A673 (cell line): ENCODE results near the gene MYO1D. TPM values are rescaled to one million over a fixed set of nuclear protein-coding genes. Genes with fewer than 3 reads are reported as not detected.

Experiments
- BruUV-seq: library from RNA; stranded (reverse); fragments of 400-500 nt; replicated peaks from 2 replicates; lab custom pipeline; 2021; lab: Mats Ljungman, UMichigan
- CTCF ChIA-PET: fragments of 300-600 bp; sonication (Branson Sonifier 250); formaldehyde crosslinking; loops from one replicate; lab custom pipeline; 2022; ENCODE audit warnings: antibody characterized with exemption; lab: Charles Lee
- POLR2A ChIA-PET: fragments of 300-600 bp; sonication (Branson Sonifier 250); formaldehyde crosslinking; loops from one replicate; lab custom pipeline; 2022; ENCODE audit warnings: antibody characterized with exemption; ENCODE audit not compliant: low non-redundant PET; lab: Charles Lee
- DNase-seq: peaks from one replicate; pipeline ENCODE4 v3.0.0-alpha.2; 2015; ENCODE audit warnings: low spot score
- H3K27ac ChIP-seq: fragments of 200-600 bp; sonication (generic); 2 replicates; pipeline ENCODE4 v1.5.1; 2016; ENCODE audit warnings: mixed run types, low read depth, mild to moderate bottlenecking, mixed read lengths, antibody characterized with exemption, low read length; ENCODE audit not compliant: poor library complexity, severe bottlenecking
- H3K27me3 ChIP-seq: fragments of 200-600 bp; sonication (generic); replicated peaks from 2 replicates; pipeline ENCODE4 v1.6.1; 2017; ENCODE audit warnings: mixed run types, low read depth, mild to moderate bottlenecking, mixed read lengths, antibody characterized with exemption, low read length; ENCODE audit not compliant: insufficient read depth, poor library complexity
- H3K36me3 ChIP-seq: fragments of 200-600 bp; sonication (generic); 2 replicates; pipeline ENCODE4 v1.6.1; 2016; ENCODE audit warnings: mixed run types, mild to moderate bottlenecking, mixed read lengths, antibody characterized with exemption, low read length; ENCODE audit not compliant: insufficient read depth, poor library complexity, severe bottlenecking
- H3K4me1 ChIP-seq: fragments of 200-600 bp; sonication (generic); 2 replicates; pipeline ENCODE4 v1.6.1; 2017; ENCODE audit warnings: mixed run types, mild to moderate bottlenecking, mixed read lengths, antibody characterized with exemption, low read length; ENCODE audit not compliant: insufficient read depth, poor library complexity, severe bottlenecking
- H3K4me3 ChIP-seq: fragments of 200-600 bp; sonication (generic); 2 replicates; pipeline ENCODE4 v1.5.1; 2016; ENCODE audit warnings: low read depth, mixed run types, mild to moderate bottlenecking, mixed read lengths, low read length; ENCODE audit not compliant: poor library complexity, severe bottlenecking
- H3K9me3 ChIP-seq: fragments of 200-600 bp; sonication (generic); 2 replicates; pipeline ENCODE4 v1.6.1; 2016; ENCODE audit warnings: mixed run types, low read depth, mild to moderate bottlenecking, mixed read lengths, antibody characterized with exemption, low read length; ENCODE audit not compliant: poor library complexity, severe bottlenecking
- CTCF ChIP-seq: fragments of 300-800, 200-600 bp; sonication (generic); conservative IDR thresholded peaks from 2 replicates; pipeline ENCODE4 v1.5.1; 2017; ENCODE audit warnings: low read depth, mild to moderate bottlenecking, antibody characterized with exemption, low read length, moderate library complexity, mixed read lengths
- EZH2 ChIP-seq: fragments of 200-600 bp; sonication (generic); IDR thresholded peaks from 2 replicates; pipeline ENCODE4 v1.6.1; 2017; ENCODE audit warnings: borderline replicate concordance, low read depth, mild to moderate bottlenecking, mixed read lengths, antibody characterized with exemption, low read length; ENCODE audit not compliant: poor library complexity, severe bottlenecking
- intact Hi-C: fragments of 100-400 bp; cut with micrococcal nuclease; formaldehyde crosslinking; loops from one replicate; pipeline ENCODE4 v1.10.0; 2022; ENCODE audit not compliant: unreplicated experiment
- total RNA-seq: library from RNA; stranded (reverse); gene quantifications from 2 replicates; pipeline ENCODE4 v1.2.3, GENCODE V29; 2021

Gene MYO1D
- total RNA-seq, 1 experiment from 2014 or later, result 10.4 TPM

- Histone ChIP-seq H3K4me1 (peaks cover 11% of the 10 kb centered on the region), H3K9me3 (no peaks in the 10 kb centered on the region), H3K36me3 (peaks cover 20% of the 10 kb centered on the region), H3K4me3 (peak overlapping the region; percentile 87), H3K27ac (peak overlapping the region; percentile 94), H3K27me3 (no peaks in the 10 kb centered on the region)
- ChIA-PET CTCF (no interaction called here), POLR2A (interaction anchor here (0.7 kb wide), 2 partner anchors 40 to 67 kb away, joined by 4 read pairs; no protein-coding TSS in a partner anchor)
- BruUV-seq, result no TSS peak
- intact Hi-C loops, result loop anchor here (10.0 kb wide), 1 partner anchor 90 kb away; the partner anchor contains the start of gene ZNF207
- peak; percentile 26 for DNase-seq
- TF ChIP-seq EZH2 (no peak), CTCF (no peak)
These were observed 431.9 kb downstream of the MYO1D start for GRCh38 chr17:32445074-32445415.

DNA sequence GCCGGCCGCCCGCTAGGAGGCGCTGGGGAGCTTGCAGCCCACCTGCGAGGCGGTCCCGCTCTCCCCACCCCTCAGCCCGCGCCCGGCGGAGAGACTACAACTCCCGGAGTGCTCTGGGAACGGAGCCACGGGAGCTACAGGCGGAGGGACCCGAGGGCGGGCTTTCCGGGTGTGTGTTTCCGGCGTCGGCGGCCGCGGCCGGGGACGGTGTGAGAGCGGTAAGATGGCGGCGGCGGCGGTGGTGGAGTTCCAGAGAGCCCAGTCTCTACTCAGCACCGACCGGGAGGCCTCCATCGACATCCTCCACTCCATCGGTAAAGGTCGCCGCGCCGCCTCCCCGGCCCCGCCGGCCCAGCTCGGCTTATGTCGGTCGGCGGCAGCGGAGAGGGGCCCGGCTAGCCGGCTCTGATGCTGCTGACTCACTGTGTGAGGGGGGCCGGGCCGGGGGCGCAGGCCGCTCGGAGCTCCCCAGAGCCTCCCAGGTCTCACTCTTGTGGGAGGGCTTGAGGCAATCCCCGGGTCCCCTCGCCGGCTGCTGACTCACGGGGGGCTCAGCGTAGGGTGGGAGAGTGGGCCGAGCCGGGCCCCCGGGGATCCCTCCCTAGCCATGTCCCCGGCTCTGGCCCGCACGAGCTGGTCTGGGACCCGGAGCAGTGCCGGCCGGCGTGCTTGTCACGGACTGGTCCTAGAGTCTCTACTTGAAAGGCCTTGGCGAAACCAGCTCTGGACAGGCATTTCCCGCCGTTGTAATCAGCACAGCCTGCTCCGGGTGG is 432.4 kb downstream of the MYO1D start, which contains the start of gene PSMD11:
TSS of gene PSMD11 (plus strand) at position 210 of the 773 bp plus-strand sequence. CDS start at position 224, 14 bp downstream.
- intact Hi-C loops, result loop anchor here (10.0 kb wide), 1 partner anchor 90 kb away; the partner anchor contains the start of gene ZNF207
- peaks cover 11% of the 10 kb centered on the region for H3K4me1 ChIP-seq
- H3K9me3 ChIP-seq, result no peaks in the 10 kb centered on the region
- peak within 1 kb of the TSS; percentile 87 for H3K4me3 ChIP-seq
- H3K36me3 ChIP-seq, result peaks cover 16% of the 10 kb centered on the region
- ChIA-PET CTCF (interaction anchor here (0.7 to 1.2 kb wide), 4 partner anchors 18 to 433 kb away, joined by 3 to 4 read pairs (median 4); partner anchors contain the start of gene CDK5R1), POLR2A (interaction anchor here (0.6 to 0.7 kb wide), 4 partner anchors 30 to 145 kb away, joined by 3 to 7 read pairs (median 4); no protein-coding TSS in a partner anchor)
- peak within 1 kb of the TSS; percentile 94 for H3K27ac ChIP-seq
- no peaks in the 10 kb centered on the region for H3K27me3 ChIP-seq
- peak; percentile 95 for DNase-seq
- TSS peak; percentile 61 for BruUV-seq
- no peak for TF ChIP-seq EZH2
- peak; percentile 87; the same call in 1 of the 2 replicates for TF ChIP-seq CTCF

DNA sequence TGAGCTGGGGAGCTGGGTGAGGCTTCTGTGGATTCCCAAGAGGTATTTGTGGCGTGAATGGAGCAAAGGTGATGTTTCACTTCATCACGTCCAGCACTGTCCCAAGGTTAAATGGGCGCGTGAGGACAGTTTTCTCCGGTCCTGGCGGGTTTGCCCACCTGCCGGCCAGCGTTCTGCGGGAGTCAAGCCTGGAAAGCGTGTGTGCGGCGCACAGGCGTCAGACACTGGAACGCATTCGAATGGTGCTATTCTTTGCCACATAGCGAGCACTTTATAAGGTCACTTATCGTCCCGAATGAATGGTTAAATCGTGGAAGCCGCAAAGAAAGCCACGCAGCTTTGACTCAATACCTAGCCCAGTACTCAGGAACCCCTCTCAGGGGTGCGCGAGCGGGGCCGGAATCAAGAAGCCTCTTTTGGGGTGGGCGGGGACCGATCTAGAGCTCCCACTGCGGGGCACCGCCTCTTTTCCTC is 433.1 kb downstream of the MYO1D start:
- POLR2A ChIA-PET, result interaction anchor here (0.6 to 0.7 kb wide), 2 partner anchors 30 to 38 kb away, joined by 3 to 5 read pairs; no protein-coding TSS in a partner anchor

More for the DNA sequence above, 433.1 kb downstream of the MYO1D start:
- TF ChIP-seq CTCF (no peak; the same call in 1 of the 2 replicates), EZH2 (no peak)
- intact Hi-C loops, result loop anchor here (10.0 kb wide), 1 partner anchor 89 kb away; the partner anchor contains the start of gene ZNF207
- peaks cover 11% of the 10 kb centered on the region for H3K4me1 ChIP-seq
- H3K27me3 ChIP-seq, result no peaks in the 10 kb centered on the region
- peaks cover 12% of the 10 kb centered on the region for H3K36me3 ChIP-seq
- no peak for DNase-seq
- H3K4me3 ChIP-seq, result peak overlapping the region; percentile 87
- H3K27ac ChIP-seq, result no peak overlapping the region
- H3K9me3 ChIP-seq, result no peaks in the 10 kb centered on the region
- CTCF ChIA-PET, result interaction anchor here (0.7 to 1.2 kb wide), 4 partner anchors 19 to 434 kb away, joined by 3 to 4 read pairs (median 4); partner anchors contain the start of gene CDK5R1
- no TSS peak for BruUV-seq

Other genes starting within 250 kb of the MYO1D start
- gene TMEM98, start 51.0 kb upstream of the MYO1D start, total RNA-seq, result 67.6 and 75.0 TPM in 2 replicates
- gene SPACA3, start 114.7 kb upstream of the MYO1D start, total RNA-seq, result not detected in 2 replicates